Right lobe of liver (tissue), 4 donors: Measurements from ENCODE around the gene TBC1D8.

Experiments
- CTCF ChIP-seq, 4 donors: fragments of 200-600 bp in 3 of 4; fragments of 450-650 bp in 1 of 4; IDR thresholded peaks; one replicate each; pipeline versions ENCODE4 v1.5.1 to v1.8.0; 2016 to 2022; ENCODE audit warnings: antibody characterized with exemption in 4 of 4, mild to moderate bottlenecking in 2 of 4
- POLR2A ChIP-seq: fragments of 450-650 bp; IDR thresholded peaks from one replicate; pipeline ENCODE4 v1.6.1; 2017; ENCODE audit warnings: antibody characterized with exemption, mild to moderate bottlenecking
- donor health status: DM: no; HTN: no; CAD: no.
- donor health status: DM: no; HTN: no; CAD: no.
- donor health status: DM: no; HTN: yes; CAD: no.

- no peak for TF ChIP-seq CTCF (IDR thresholded peaks at IDR 0.05)
- TF ChIP-seq POLR2A, result no peak
Measured at GRCh38 chr2:100964222-100964621, 187.0 kb downstream of the TBC1D8 start.
